ENCODE measurements around the gene ZNF571. TPM values are rescaled to one million over a fixed set of nuclear protein-coding genes. Genes with fewer than 3 reads are reported as not detected.

Gene ZNF571
- polyA plus RNA-seq, 3 donors, result 0.32 to 0.56 (median 0.39) TPM

GRCh38 chr19:37563518-37563917, 31.1 kb downstream of the ZNF571 start:
- no peak overlapping the region for H3K9ac ChIP-seq (ENCODE audit: insufficient read depth, low read length, poor library complexity, severe bottlenecking)
- DNase-seq, result no peak
- peaks cover 0 to 19% of the 10 kb centered on the region in 2 donors for H3K36me3 ChIP-seq (replicated peaks in 1 of 2; ENCODE audit: control insufficient read depth in 1 of 2, insufficient read depth in 2 of 2, low read length in 2 of 2)
- no peaks in the 10 kb centered on the region for H3K4me1 ChIP-seq (ENCODE audit: control insufficient read depth in 1 of 2, insufficient read depth in 2 of 2, low read length in 2 of 2)
- Mint-ChIP-seq H3K27ac (no peak overlapping the region), H3K4me3 (no peak overlapping the region), H3K36me3 (peaks cover 2 to 9% of the 10 kb centered on the region in 2 donors), H3K27me3 (ENCODE audit: low read depth in 3 of 3) (peaks cover 0 to 2% (median 0%) of the 10 kb centered on the region in 3 donors), H3K9me3 (peaks cover 33 to 83% (median 76%) of the 10 kb centered on the region in 7 donors), H3K4me1 (no peaks in the 10 kb centered on the region)
- no peaks in the 10 kb centered on the region for H3K27me3 ChIP-seq (ENCODE audit: control insufficient read depth in 2 of 2, insufficient read depth in 2 of 2, low read length in 2 of 2)
- H3K79me2 ChIP-seq (ENCODE audit: insufficient read depth, low read length), result no peaks in the 10 kb centered on the region
- intact Hi-C loops (cut with micrococcal nuclease), result no loop called here
- H2AFZ ChIP-seq (ENCODE audit: insufficient read depth, low read depth, low read length, poor library complexity, severe bottlenecking), result no peak overlapping the region
- no peak overlapping the region for H3K27ac ChIP-seq (ENCODE audit: low read depth in 1 of 2, low read length in 2 of 2)
- no peak overlapping the region for H3K4me2 ChIP-seq (replicated peaks; ENCODE audit: extremely low read depth, low read length, poor library complexity, severe bottlenecking)
- no peaks in the 10 kb centered on the region for H4K20me1 ChIP-seq (ENCODE audit: insufficient read depth, low read length)
- no CpG with 5 or more reads among the region's 3 CpGs for WGBS (ENCODE audit: insufficient coverage)
- H3K9me3 ChIP-seq (replicated peaks in 1 of 2; ENCODE audit: control insufficient read depth in 1 of 2, insufficient read depth in 1 of 2, low read length in 2 of 2), result peaks cover 41 to 98% of the 10 kb centered on the region in 2 donors
- no peak for TF ChIP-seq CTCF (IDR thresholded peaks at IDR 0.05)
- H3K4me3 ChIP-seq (replicated peaks in 1 of 3; ENCODE audit: low read depth in 2 of 3, low read length in 3 of 3), result peak overlapping the region in 1 of 3 experiments; percentile 10

- H3K27me3 Mint-ChIP-seq (ENCODE audit: low read depth in 3 of 3), result peaks cover 0 to 6% (median 4%) of the 10 kb centered on the region in 3 donors
- Histone ChIP-seq H4K20me1 (ENCODE audit: insufficient read depth, low read length) (no peaks in the 10 kb centered on the region), H3K9me3 (replicated peaks in 1 of 2; ENCODE audit: control insufficient read depth in 1 of 2, insufficient read depth in 1 of 2, low read length in 2 of 2) (peaks cover 85 to 96% of the 10 kb centered on the region in 2 donors), H3K27ac (ENCODE audit: low read depth in 1 of 2, low read length in 2 of 2) (peak overlapping the region in 1 of 2 donors; percentile 52), H3K4me1 (ENCODE audit: control insufficient read depth in 1 of 2, insufficient read depth in 2 of 2, low read length in 2 of 2) (peaks cover 0 to 11% of the 10 kb centered on the region in 2 donors), H3K4me2 (replicated peaks; ENCODE audit: extremely low read depth, low read length, poor library complexity, severe bottlenecking) (peak overlapping the region; percentile 82), H3K4me3 (replicated peaks in 1 of 3; ENCODE audit: low read depth in 2 of 3, low read length in 3 of 3) (peak overlapping the region; percentile 40 to 75 (median 50)), H2AFZ (ENCODE audit: insufficient read depth, low read depth, low read length, poor library complexity, severe bottlenecking) (peak overlapping the region; percentile 91), H3K36me3 (replicated peaks in 1 of 2; ENCODE audit: control insufficient read depth in 1 of 2, insufficient read depth in 2 of 2, low read length in 2 of 2) (no peaks in the 10 kb centered on the region), H3K27me3 (ENCODE audit: control insufficient read depth in 2 of 2, insufficient read depth in 2 of 2, low read length in 2 of 2) (no peaks in the 10 kb centered on the region), H3K9ac (ENCODE audit: insufficient read depth, low read length, poor library complexity, severe bottlenecking) (peak overlapping the region; percentile 34), H3K79me2 (ENCODE audit: insufficient read depth, low read length) (no peaks in the 10 kb centered on the region)
- peaks cover 48 to 89% (median 80%) of the 10 kb centered on the region in 7 donors for H3K9me3 Mint-ChIP-seq
- 7% methylated on average over 57 of the region's 65 CpGs for WGBS (ENCODE audit: insufficient coverage)
- H3K36me3 Mint-ChIP-seq, result peaks cover 3 to 4% of the 10 kb centered on the region in 2 donors
- intact Hi-C loops (cut with micrococcal nuclease), result no loop called here
- peak overlapping the region; percentile 76 to 87 for H3K4me3 Mint-ChIP-seq
- H3K27ac Mint-ChIP-seq, result peak overlapping the region in 4 of 7 donors; percentile 1 to 76 (median 60)
- peak; percentile 27 to 33 (median 28) for DNase-seq
- TF ChIP-seq CTCF (IDR thresholded peaks at IDR 0.05), result peak; percentile 29
- peaks cover 8% of the 10 kb centered on the region for H3K4me1 Mint-ChIP-seq
Observed at GRCh38 chr19:37551129-37551993, 43.2 kb downstream of the ZNF571 start.
